Coronary artery (tissue), 2 donors: ENCODE results near the gene TM9SF1.
A peak's percentile ranks its signal among the peaks of the same experiment; 100 is the strongest.
"Not testable (repeated sequence)": the region's sequence is repeated elsewhere in the genome, so short reads cannot be mapped to it uniquely, and the experiment has no call there.

Source experiments
- DNase-seq: peaks from one replicate; pipeline ENCODE4 v3.0.0-alpha.2; 2017; ENCODE audit warnings: low spot score
- H3K27ac ChIP-seq, 2 donors: fragments of 200-600 bp; sonication (generic); one replicate each; pipeline ENCODE4 v1.5.1; 2016 to 2019
- H3K4me3 ChIP-seq: fragments of 200-600 bp; sonication (generic); 2 replicates; pipeline ENCODE4 v1.5.1; 2016; ENCODE audit warnings: mild to moderate bottlenecking, moderate library complexity
- CTCF ChIP-seq: fragments of 200-600 bp; sonication (generic); IDR thresholded peaks from one replicate; pipeline ENCODE4 v1.5.1; 2019; ENCODE audit warnings: antibody characterized with exemption

The TM9SF1 gene

GRCh38 chr14:24219521-24219920, 24.3 kb upstream of the TM9SF1 start:
- H3K27ac ChIP-seq, result no peak overlapping the region
- H3K4me3 ChIP-seq, result no peak overlapping the region
- no peak for TF ChIP-seq CTCF
- DNase-seq, result no peak

GRCh38 chr14:24219080-24219479, 23.8 kb upstream of the TM9SF1 start:
- no peak overlapping the region for H3K27ac ChIP-seq
- H3K4me3 ChIP-seq, result no peak overlapping the region
- TF ChIP-seq CTCF, result no peak
- peak; percentile 28 for DNase-seq

- not testable (repeated sequence) for H3K27ac ChIP-seq, H3K4me3 ChIP-seq
- peak; percentile 8 for DNase-seq
Observed at GRCh38 chr14:24216876-24217275, 21.6 kb upstream of the TM9SF1 start.

DNA sequence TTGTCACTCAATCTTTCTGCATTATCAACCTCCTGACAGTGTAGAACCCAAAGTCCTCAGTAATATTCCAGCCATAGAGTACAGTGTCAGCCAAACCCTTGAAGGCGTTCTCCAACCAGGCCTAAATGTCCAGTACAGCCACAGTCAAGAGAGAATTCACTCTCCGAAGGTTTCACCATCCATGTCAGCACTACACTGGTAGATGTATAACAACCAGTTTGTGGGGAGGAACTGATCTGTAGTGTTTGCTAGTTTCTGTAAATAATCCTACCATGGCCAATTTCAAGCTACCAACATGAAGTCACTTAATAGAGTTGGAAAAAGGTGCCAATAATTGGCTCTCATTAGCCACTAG, 21.1 kb upstream of the TM9SF1 start:
- no peak for DNase-seq
- Histone ChIP-seq H3K27ac (peak overlapping the region; percentile 85 to 93), H3K4me3 (peak overlapping the region; percentile 83)
- TF ChIP-seq CTCF, result no peak

- peak; percentile 92 for DNase-seq
- peak within 1 kb of the TSS; percentile 85 to 93 for H3K27ac ChIP-seq
- no peak for TF ChIP-seq CTCF
- H3K4me3 ChIP-seq, result peak within 1 kb of the TSS; percentile 83
Observed at GRCh38 chr14:24215495-24216344, 20.5 kb upstream of the TM9SF1 start, which contains the start of gene MDP1. TSS of gene MDP1 (minus strand) at chr14:24216066. CDS start at chr14:24215955, 111 bp downstream.

- Histone ChIP-seq H3K27ac (peak overlapping the region; percentile 86 to 95), H3K4me3 (peak overlapping the region; percentile 82)
- DNase-seq, result peak; percentile 40
- TF ChIP-seq CTCF, result no peak
Observed at GRCh38 chr14:24213866-24214662, 18.8 kb upstream of the TM9SF1 start.
